ENCODE measurements around the gene CEP78. TPM values are rescaled to one million over a fixed set of nuclear protein-coding genes. Genes with fewer than 3 reads are reported as not detected.
A peak's percentile ranks its signal among the peaks of the same experiment; 100 is the strongest.
"Not testable (repeated sequence)": the region's sequence is repeated elsewhere in the genome, so short reads cannot be mapped to it uniquely, and the experiment has no call there.

The CEP78 gene
- total RNA-seq, 1 experiment from 2014 or later = 71.7 TPM

GRCh38 chr9:78235256-78235761 lies 566 bp upstream of the CEP78 start:
- peak; percentile 34 for DNase-seq (ENCODE audit: low spot score)

GRCh38 chr9:78236551-78236910 lies 656 bp downstream of the CEP78 start:
- peak; percentile 49 for DNase-seq (ENCODE audit: low spot score)

- DNase-seq (ENCODE audit: low spot score) = no peak
Observed at GRCh38 chr9:78238046-78239038, 2.5 kb downstream of the CEP78 start.

GRCh38 chr9:78239506-78239905 lies 3.6 kb downstream of the CEP78 start:
- peak; percentile 81 for DNase-seq (ENCODE audit: low spot score)

GRCh38 chr9:78242041-78242440 lies 6.2 kb downstream of the CEP78 start:
- DNase-seq (ENCODE audit: low spot score) = no peak

GRCh38 chr9:78243130-78243529 lies 7.3 kb downstream of the CEP78 start:
- DNase-seq (ENCODE audit: low spot score) = no peak

GRCh38 chr9:78245401-78245800 lies 9.5 kb downstream of the CEP78 start:
- no peak for DNase-seq (ENCODE audit: low spot score)

GRCh38 chr9:78248635-78249034 lies 12.8 kb downstream of the CEP78 start:
- no peak for DNase-seq (ENCODE audit: low spot score)

GRCh38 chr9:78249542-78249941 lies 13.7 kb downstream of the CEP78 start:
- no peak for DNase-seq (ENCODE audit: low spot score)

GRCh38 chr9:78252616-78253015 lies 16.7 kb downstream of the CEP78 start:
- DNase-seq (ENCODE audit: low spot score) = no peak

- DNase-seq (ENCODE audit: low spot score) = no peak
Observed at GRCh38 chr9:78253285-78253684, 17.4 kb downstream of the CEP78 start.

- peak; percentile 44 for DNase-seq (ENCODE audit: low spot score)
Observed at GRCh38 chr9:78261403-78262001, 25.6 kb downstream of the CEP78 start.

- DNase-seq (ENCODE audit: low spot score) = no peak
Observed at GRCh38 chr9:78262655-78263054, 26.8 kb downstream of the CEP78 start.

GRCh38 chr9:78267889-78268288 lies 32.0 kb downstream of the CEP78 start:
- DNase-seq (ENCODE audit: low spot score) = no peak

GRCh38 chr9:78269784-78270183 lies 33.9 kb downstream of the CEP78 start:
- no peak for DNase-seq (ENCODE audit: low spot score)

- no peak for DNase-seq (ENCODE audit: low spot score)
Observed at GRCh38 chr9:78272307-78272706, 36.4 kb downstream of the CEP78 start.

- no peak for DNase-seq (ENCODE audit: low spot score)
Observed at GRCh38 chr9:78273761-78274160, 37.9 kb downstream of the CEP78 start.

- DNase-seq (ENCODE audit: low spot score) = no peak
Observed at GRCh38 chr9:78278177-78278777, 42.4 kb downstream of the CEP78 start.

GRCh38 chr9:78278801-78279200 lies 42.9 kb downstream of the CEP78 start:
- no peak for DNase-seq (ENCODE audit: low spot score)

GRCh38 chr9:78280982-78281668 lies 45.2 kb downstream of the CEP78 start:
- no peak for DNase-seq (ENCODE audit: low spot score)

GRCh38 chr9:78284181-78284580 lies 48.3 kb downstream of the CEP78 start:
- DNase-seq (ENCODE audit: low spot score) = not testable (repeated sequence)

GRCh38 chr9:78286125-78286524 lies 50.2 kb downstream of the CEP78 start:
- no peak for DNase-seq (ENCODE audit: low spot score)

Data from HT-29 (cell line).